DMS153 treated with DMSO at 0.1 percent for 48 hours (cell line): ENCODE measurements around the gene GIMD1.
"Not testable (repeated sequence)": the region's sequence is repeated elsewhere in the genome, so short reads cannot be mapped to it uniquely, and the experiment has no call there.

ENCODE experiments used
- DNase-seq: peaks from one replicate; lab custom pipeline; 2025; ENCODE audit not compliant: unreplicated experiment; lab: John Stamatoyannopoulos, UW

The GIMD1 gene

GRCh38 chr4:106351016-106351415 lies 17.6 kb downstream of the GIMD1 start:
- no peak for DNase-seq

GRCh38 chr4:106347167-106347566 lies 21.4 kb downstream of the GIMD1 start:
- DNase-seq, result no peak

- no peak for DNase-seq
Measured at GRCh38 chr4:106344647-106344970, 24.0 kb downstream of the GIMD1 start.

GRCh38 chr4:106343865-106344646 lies 24.5 kb downstream of the GIMD1 start:
- DNase-seq, result no peak

GRCh38 chr4:106340774-106341173 lies 27.8 kb downstream of the GIMD1 start:
- no peak for DNase-seq

- no peak for DNase-seq
Measured at GRCh38 chr4:106339431-106339830, 29.1 kb downstream of the GIMD1 start.

- no peak for DNase-seq
Measured at GRCh38 chr4:106338671-106339070, 29.9 kb downstream of the GIMD1 start.

GRCh38 chr4:106337916-106338315 lies 30.7 kb downstream of the GIMD1 start:
- no peak for DNase-seq

- DNase-seq, result no peak
Measured at GRCh38 chr4:106336618-106337017, 32.0 kb downstream of the GIMD1 start.

- DNase-seq, result no peak
Measured at GRCh38 chr4:106334741-106335470, 33.7 kb downstream of the GIMD1 start.

- DNase-seq, result no peak
Measured at GRCh38 chr4:106333186-106333585, 35.4 kb downstream of the GIMD1 start.

GRCh38 chr4:106329041-106329618 lies 39.4 kb downstream of the GIMD1 start:
- no peak for DNase-seq

GRCh38 chr4:106325800-106326199 lies 42.8 kb downstream of the GIMD1 start:
- DNase-seq, result no peak

GRCh38 chr4:106323119-106323518 lies 45.5 kb downstream of the GIMD1 start:
- DNase-seq, result no peak

GRCh38 chr4:106321814-106322213 lies 46.8 kb downstream of the GIMD1 start:
- not testable (repeated sequence) for DNase-seq

- not testable (repeated sequence) for DNase-seq
Measured at GRCh38 chr4:106321168-106321567, 47.4 kb downstream of the GIMD1 start.

GRCh38 chr4:106320235-106320634 lies 48.3 kb downstream of the GIMD1 start:
- no peak for DNase-seq

- DNase-seq, result no peak
Measured at GRCh38 chr4:106318511-106318910, 50.1 kb downstream of the GIMD1 start.

- no peak for DNase-seq
Measured at GRCh38 chr4:106317815-106318214, 50.8 kb downstream of the GIMD1 start.

- DNase-seq, result no peak
Measured at GRCh38 chr4:106316773-106317409, 51.7 kb downstream of the GIMD1 start.

- peak; percentile 90 for DNase-seq
Measured at GRCh38 chr4:106315968-106316772, 52.4 kb downstream of the GIMD1 start, which contains the start of the genes AIMP1 and TBCK. TSS of gene AIMP1 (plus strand) at chr4:106316550. CDS start at chr4:106325010, 8,460 bp downstream. TSS of gene TBCK (minus strand) at chr4:106316209. CDS start at chr4:106308960, 7,249 bp downstream.
